GM03348 (cell line): Measurements from ENCODE around the gene RNASEL.
"Not testable (repeated sequence)": the region's sequence is repeated elsewhere in the genome, so short reads cannot be mapped to it uniquely, and the experiment has no call there.

Source experiments
- DNase-seq: peaks from one replicate; pipeline ENCODE4 v3.0.0; 2012; ENCODE audit warnings: low spot score

The RNASEL gene

DNA sequence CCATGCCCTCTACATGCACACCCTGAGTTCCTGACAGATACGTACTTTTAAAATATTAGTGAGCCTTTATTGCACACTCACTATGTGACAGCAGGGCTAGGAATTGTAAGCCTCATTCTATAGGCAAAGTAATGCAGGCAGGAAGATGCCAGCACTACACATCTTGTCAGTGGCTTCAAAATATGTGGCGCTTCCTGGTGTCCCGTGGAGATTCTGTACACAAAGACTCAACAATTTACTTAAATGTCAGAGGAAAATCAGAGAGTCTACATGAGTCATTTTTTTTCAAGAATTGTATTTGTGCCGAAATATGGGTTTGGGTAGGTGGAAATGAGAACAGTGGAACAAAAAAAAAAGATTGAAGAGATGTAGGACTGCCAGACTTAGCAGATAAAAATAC is 27.6 kb downstream of the RNASEL start:
- no peak for DNase-seq

DNA sequence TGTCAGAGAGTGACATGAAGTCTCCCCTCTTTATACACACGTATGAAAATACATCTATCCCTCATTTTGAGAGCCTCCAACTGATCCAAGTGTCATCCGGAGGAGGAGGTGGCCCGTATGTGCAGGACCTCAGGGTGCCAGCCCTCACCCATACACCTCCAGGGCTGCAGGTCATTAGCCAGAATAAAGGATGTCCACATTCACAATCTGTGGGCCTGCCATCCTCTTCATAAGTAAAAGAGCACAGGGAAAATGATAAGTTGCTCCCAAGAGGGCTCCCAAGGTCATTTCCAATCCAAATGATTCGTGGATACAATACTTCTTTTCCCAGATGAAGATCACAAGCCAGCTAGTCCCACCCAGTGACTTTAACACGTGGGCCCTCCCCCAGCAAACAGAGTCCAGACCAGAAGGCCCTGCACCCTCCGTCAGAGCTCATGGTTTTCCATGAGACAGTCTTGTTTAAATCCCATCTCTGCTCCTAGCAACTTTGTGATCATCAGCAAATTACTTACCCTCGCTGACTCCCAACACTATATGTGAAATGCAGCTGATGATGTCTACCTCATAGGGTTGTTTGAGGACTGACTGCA is 28.6 kb downstream of the RNASEL start:
- DNase-seq, result no peak

DNA sequence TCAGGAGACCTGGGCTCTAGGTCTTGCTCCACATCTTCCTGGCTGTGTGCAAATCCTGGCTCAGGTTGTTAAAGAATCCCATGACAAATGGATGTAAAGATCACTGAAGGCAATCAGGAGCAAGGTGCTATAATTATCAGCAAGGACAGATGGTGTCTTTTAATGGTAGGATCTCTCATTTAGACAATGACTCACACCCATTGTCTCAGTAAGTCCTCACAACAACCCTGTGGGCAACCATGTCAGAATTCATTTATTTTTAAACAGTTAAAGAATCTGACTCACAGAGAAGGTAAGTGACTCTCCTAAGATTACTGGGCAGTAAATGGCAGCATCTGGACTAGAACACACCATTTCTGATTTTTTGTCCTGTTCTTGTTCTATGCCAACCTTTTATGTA is 32.8 kb downstream of the RNASEL start:
- no peak for DNase-seq

DNA sequence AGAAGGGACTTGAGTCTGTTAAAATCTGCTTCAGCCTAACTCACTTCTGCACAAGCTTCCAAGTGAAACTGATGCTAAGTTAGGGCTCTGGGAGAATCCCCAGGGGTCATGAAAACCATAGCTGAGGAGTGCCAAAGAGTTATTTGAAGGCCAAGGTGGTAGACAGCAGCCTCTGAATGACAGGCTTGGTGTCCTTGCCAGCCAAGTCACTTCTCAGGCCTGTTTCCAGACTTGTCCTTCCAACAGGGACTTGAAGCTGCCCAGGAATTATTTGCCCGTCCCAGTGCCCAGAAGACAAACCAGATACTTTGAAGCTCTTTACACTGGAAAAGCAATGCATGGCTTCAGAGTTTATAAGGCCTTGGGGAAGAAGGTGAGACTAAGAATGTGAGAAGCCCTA is 33.6 kb downstream of the RNASEL start:
- no peak for DNase-seq

DNA sequence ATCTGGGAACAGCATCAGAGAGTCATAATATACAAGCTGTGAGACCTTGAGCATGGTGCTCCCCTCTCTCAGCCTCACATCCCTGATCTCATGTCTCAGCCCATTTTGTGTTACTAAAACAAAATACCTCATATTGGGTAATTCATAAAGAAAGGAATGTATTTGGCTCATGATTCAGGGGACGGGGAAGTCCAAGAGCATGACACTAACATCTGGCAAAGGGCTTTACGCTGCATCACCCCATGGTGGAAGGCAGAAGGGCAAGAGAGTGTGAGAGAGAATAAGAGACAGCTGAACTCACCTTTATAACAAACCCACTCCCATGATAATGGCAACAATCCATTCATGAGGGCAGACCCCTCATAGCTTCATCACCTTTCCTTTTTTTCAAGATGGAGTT is 36.5 kb downstream of the RNASEL start:
- DNase-seq, result no peak

DNA sequence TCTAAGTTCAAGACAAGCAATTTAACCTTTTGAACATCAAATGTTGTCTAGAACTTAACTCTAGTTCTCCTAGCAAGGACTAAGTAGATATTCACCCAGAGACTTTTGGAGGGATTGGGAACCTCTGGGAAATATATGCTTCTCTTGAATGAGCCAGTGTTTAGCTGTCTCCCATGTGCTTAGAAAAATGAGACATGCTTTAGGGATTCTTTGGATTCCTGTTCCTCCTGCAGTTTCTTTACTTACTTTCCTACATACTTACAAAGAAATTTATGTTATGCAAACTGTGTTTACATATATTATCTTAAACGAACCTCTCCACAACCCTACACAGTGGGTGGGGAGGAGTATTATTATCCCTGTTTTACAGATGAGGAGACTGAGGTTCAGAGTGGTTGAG is 39.2 kb downstream of the RNASEL start:
- DNase-seq, result no peak

DNA sequence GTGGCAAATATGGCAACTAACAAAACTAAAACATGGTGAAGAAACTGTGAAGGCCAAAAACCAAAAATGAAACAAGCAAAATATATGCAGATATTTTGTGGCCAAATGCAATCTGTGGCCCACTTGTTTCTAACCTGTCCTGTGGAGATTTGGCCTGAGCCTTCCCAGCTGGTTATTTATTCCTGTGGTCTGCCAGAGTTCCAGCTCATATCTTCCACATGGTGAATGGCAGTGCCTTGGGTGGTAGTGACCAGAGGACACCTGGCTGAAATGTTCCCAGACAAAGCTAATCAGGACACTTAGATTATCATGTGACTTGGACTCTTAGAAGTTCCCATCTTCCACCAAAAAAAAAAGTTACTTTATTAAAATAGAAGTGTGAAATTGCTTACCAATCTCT is 39.7 kb downstream of the RNASEL start:
- DNase-seq, result no peak

DNA sequence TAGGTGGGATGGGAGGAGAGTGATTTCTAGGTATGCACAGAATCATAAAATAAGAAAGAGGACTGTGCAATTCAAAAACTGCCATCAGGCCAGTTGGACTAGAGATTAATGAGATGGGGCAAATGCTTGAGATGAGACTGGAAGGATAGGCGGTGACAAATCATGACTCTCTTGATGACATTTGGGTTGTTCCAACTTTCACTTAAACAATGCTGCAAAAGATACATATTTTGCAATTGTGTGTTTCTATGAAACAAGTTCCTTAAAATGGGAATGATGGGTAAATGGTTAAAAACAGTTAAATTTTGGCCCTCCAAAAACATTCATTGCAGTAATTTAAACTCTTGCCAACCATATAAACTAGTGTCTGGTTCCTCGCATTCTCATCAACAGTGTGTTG is 55.2 kb downstream of the RNASEL start:
- no peak for DNase-seq

DNA sequence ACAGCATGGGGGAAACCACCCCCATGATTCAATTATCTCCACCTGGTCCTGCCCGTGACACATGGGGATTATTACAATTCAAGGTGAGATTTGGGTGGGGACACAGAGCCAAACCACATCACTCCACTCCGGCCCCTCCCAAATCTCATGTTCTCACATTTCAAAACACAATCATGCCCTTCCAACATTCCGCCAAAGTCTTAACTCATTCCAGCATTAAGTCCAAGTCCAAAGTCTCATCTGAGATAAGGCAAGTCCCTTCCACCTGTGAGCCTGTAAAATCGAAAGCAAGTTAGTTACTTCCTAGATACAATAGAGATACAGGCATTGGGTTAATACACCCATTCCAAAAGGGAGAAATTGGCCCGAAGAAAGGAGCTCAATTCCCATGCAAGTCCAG is 60.9 kb downstream of the RNASEL start:
- not testable (repeated sequence) for DNase-seq

DNA sequence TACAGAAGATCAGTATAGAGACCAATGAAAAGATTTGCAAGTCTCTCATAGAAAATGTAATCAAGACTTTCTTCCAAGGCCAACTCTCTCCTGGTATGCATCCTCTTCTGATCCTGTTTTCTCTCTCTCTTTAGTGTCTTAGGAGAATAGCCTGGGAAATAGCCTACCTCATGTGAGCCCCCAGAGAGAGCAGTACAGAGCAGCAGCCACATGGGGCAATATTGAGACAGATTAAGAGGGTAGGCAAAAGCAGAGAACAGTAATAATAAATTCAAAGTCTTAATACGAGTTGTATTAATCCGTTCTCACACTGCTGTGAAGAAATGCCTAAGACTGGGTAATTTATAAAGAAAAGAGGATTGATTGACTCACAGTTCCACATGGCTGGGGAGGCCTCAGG is 61.4 kb downstream of the RNASEL start:
- DNase-seq, result no peak

DNA sequence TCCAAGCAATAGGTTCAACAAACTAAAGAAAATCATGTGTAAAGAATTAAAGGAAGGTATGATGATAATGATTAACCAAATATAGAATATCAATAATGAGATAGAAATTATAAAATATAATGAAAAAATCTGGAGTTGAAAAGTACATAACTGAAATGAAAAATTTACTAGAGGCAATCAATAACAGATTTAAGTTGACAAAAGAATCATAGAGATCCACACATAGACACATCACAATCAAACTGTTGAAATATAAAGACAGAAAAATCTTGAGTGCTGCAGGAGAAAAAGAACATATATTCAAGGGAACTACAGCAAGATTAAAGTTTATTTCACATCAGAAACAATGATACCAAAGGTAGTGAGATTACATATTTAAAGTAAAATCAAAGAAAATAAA is 63.7 kb downstream of the RNASEL start:
- DNase-seq, result no peak
